OCI-LY3 (cell line): ENCODE data around the gene GRIK2.

ENCODE experiments used
- H2AFZ ChIP-seq: fragments of 200-600, 300-600 bp; shearing (Covaris generic); 2 replicates; pipeline ENCODE4 v1.6.0; 2014; ENCODE audit warnings: antibody characterized with exemption, low read depth, low read length
- H3K27ac ChIP-seq: fragments of 200-600, 300-600 bp; sonication (generic); 2 replicates; pipeline ENCODE4 v1.5.1; 2014; ENCODE audit warnings: mild to moderate bottlenecking, low read length, moderate library complexity, mixed read lengths
- H3K27me3 ChIP-seq: fragments of 200-600, 300-600 bp; sonication (generic); 2 replicates; pipeline ENCODE4 v1.6.1; 2014; ENCODE audit warnings: low read depth, low read length, mixed read lengths
- H3K36me3 ChIP-seq: fragments of 200-600, 300-600 bp; sonication (generic); replicated peaks from 2 replicates; pipeline ENCODE3; 2014; ENCODE audit warnings: low read depth, low read length, mixed read lengths
- H3K4me1 ChIP-seq: fragments of 300-600, 200-600 bp; sonication (generic); 2 replicates; pipeline ENCODE4 v1.6.1; 2014; ENCODE audit warnings: low read length, mixed read lengths
- H3K4me2 ChIP-seq: fragments of 200-600, 300-600 bp; sonication (generic); 2 replicates; pipeline ENCODE4 v1.6.1; 2014; ENCODE audit warnings: low read length, mixed read lengths
- H3K4me3 ChIP-seq: fragments of 300-600, 200-600 bp; sonication (generic); 2 replicates; pipeline ENCODE4 v1.5.1; 2014; ENCODE audit warnings: antibody characterized with exemption, mild to moderate bottlenecking, low read length, moderate library complexity
- H3K79me2 ChIP-seq: fragments of 300-600, 200-600 bp; shearing (Covaris generic); 2 replicates; pipeline ENCODE4 v1.6.1; 2014; ENCODE audit warnings: mild to moderate bottlenecking, low read length, mixed read lengths
- H3K9ac ChIP-seq: fragments of 300-600, 200-600 bp; shearing (Covaris generic); 2 replicates; pipeline ENCODE4 v1.6.0; 2014; ENCODE audit warnings: mild to moderate bottlenecking, low read length, moderate library complexity
- H3K9me3 ChIP-seq: fragments of 200-600, 300-600 bp; shearing (Covaris generic); 2 replicates; pipeline ENCODE4 v1.6.1; 2014; ENCODE audit warnings: low read length, mixed read lengths; ENCODE audit not compliant: insufficient read depth
- H4K20me1 ChIP-seq: fragments of 200-600, 300-600 bp; sonication (generic); 2 replicates; pipeline ENCODE4 v1.6.1; 2016; ENCODE audit warnings: low read length, mixed read lengths; ENCODE audit not compliant: insufficient read depth
- EZH2phosphoT487 ChIP-seq: fragments of 200-600 bp; shearing (Covaris generic); IDR thresholded peaks from 2 replicates; pipeline ENCODE4 v1.6.1; 2018; ENCODE audit warnings: antibody characterized with exemption, mixed run types, low read depth
- TF ChIP-seq, protein P1 (sequence below): fragments of 200-600, 300-600 bp; sonication (generic); IDR thresholded peaks from 2 replicates; pipeline ENCODE4 v1.5.1; 2014; ENCODE audit warnings: antibody characterized with exemption, low read length, low read depth

GRIK2 gene

GRCh38 chr6:101462576-101462975, 69.1 kb downstream of the GRIK2 start:
- H3K9ac ChIP-seq: no peak overlapping the region
- H4K20me1 ChIP-seq: no peaks in the 10 kb centered on the region
- no peaks in the 10 kb centered on the region for H3K36me3 ChIP-seq
- no peak overlapping the region for H3K4me3 ChIP-seq
- H3K27me3 ChIP-seq: no peaks in the 10 kb centered on the region
- H3K27ac ChIP-seq: no peak overlapping the region
- no peaks in the 10 kb centered on the region for H3K4me1 ChIP-seq
- no peak overlapping the region for H2AFZ ChIP-seq
- TF ChIP-seq EZH2phosphoT487: no peak
- TF ChIP-seq, protein P1, sequence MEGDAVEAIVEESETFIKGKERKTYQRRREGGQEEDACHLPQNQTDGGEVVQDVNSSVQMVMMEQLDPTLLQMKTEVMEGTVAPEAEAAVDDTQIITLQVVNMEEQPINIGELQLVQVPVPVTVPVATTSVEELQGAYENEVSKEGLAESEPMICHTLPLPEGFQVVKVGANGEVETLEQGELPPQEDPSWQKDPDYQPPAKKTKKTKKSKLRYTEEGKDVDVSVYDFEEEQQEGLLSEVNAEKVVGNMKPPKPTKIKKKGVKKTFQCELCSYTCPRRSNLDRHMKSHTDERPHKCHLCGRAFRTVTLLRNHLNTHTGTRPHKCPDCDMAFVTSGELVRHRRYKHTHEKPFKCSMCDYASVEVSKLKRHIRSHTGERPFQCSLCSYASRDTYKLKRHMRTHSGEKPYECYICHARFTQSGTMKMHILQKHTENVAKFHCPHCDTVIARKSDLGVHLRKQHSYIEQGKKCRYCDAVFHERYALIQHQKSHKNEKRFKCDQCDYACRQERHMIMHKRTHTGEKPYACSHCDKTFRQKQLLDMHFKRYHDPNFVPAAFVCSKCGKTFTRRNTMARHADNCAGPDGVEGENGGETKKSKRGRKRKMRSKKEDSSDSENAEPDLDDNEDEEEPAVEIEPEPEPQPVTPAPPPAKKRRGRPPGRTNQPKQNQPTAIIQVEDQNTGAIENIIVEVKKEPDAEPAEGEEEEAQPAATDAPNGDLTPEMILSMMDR: no peak
- H3K79me2 ChIP-seq: no peaks in the 10 kb centered on the region
- no peaks in the 10 kb centered on the region for H3K9me3 ChIP-seq
- H3K4me2 ChIP-seq: no peak overlapping the region

DNA sequence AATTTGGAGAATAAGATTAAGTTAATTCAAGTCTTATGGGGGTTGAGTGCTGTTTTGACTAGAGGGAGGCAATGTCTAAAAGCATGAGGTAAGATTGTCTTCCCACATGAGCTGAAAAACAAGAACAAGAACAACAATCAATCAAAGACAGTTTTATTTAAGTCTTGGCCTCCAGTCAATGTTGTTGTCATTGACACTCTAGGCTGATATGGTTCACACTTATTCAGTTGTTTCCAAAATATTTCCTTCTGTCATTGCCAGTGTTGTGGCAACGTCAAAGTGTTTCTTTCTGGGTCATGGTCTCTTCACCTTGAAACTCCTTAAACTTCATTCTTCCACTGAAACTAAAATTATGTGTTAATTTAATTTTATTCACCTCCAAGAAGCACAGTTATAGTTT, 72.4 kb downstream of the GRIK2 start:
- Histone ChIP-seq H3K79me2 (no peaks in the 10 kb centered on the region), H3K27ac (no peak overlapping the region), H3K9ac (no peak overlapping the region), H3K4me2 (no peak overlapping the region), H3K4me1 (no peaks in the 10 kb centered on the region), H3K36me3 (no peaks in the 10 kb centered on the region), H3K27me3 (no peaks in the 10 kb centered on the region), H2AFZ (no peak overlapping the region), H3K9me3 (no peaks in the 10 kb centered on the region), H3K4me3 (no peak overlapping the region), H4K20me1 (no peaks in the 10 kb centered on the region)
- TF ChIP-seq EZH2phosphoT487: no peak
- TF ChIP-seq, protein P1: no peak

DNA sequence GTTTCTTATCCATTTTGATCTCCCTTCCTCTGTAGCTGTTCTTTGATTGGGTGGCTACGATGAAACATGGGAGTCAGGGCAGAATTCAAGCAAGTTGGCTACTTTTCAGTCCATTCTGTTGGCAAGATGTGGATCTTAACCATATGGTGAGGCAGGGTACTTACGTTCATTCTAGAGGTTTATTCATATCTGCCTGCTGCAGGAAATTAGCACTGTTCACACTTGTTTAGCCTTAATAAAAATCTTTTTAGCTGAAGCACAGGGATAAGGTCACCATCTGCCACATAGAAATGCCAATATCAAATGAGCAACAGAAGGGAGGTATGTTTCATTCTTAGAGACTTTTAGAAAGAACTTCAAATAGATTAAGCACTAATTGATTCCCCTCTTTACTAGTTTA, 83.9 kb downstream of the GRIK2 start:
- Histone ChIP-seq H3K4me2 (no peak overlapping the region), H3K4me3 (no peak overlapping the region), H3K79me2 (no peaks in the 10 kb centered on the region), H4K20me1 (no peaks in the 10 kb centered on the region), H3K27ac (no peak overlapping the region), H3K27me3 (no peaks in the 10 kb centered on the region), H3K4me1 (no peaks in the 10 kb centered on the region), H3K9me3 (no peaks in the 10 kb centered on the region), H3K36me3 (no peaks in the 10 kb centered on the region), H3K9ac (no peak overlapping the region), H2AFZ (no peak overlapping the region)
- no peak for TF ChIP-seq EZH2phosphoT487
- TF ChIP-seq, protein P1: no peak

DNA sequence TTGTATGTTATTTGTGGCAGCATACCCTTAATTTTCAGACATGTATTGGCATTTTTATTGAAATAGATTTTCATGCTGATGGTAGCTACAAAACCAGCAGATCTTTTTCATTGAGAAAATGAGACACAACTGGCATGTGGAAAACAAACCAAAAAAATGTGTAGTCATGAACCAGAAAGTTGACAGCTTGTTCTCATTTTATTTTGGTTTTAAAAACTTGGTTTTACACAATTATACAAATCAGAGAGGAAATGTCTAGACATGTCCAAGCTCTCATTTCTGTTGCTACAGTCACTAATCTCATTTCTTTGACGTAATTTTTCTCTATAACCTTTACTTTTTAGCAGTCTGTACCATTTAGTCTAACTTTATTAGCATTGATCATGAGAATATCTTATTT, 85.4 kb downstream of the GRIK2 start:
- Histone ChIP-seq H3K79me2 (no peaks in the 10 kb centered on the region), H3K4me2 (no peak overlapping the region), H3K36me3 (no peaks in the 10 kb centered on the region), H3K9ac (no peak overlapping the region), H3K27ac (no peak overlapping the region), H2AFZ (no peak overlapping the region), H3K27me3 (no peaks in the 10 kb centered on the region), H3K4me3 (no peak overlapping the region), H4K20me1 (no peaks in the 10 kb centered on the region), H3K4me1 (no peaks in the 10 kb centered on the region), H3K9me3 (no peaks in the 10 kb centered on the region)
- TF ChIP-seq EZH2phosphoT487: no peak
- TF ChIP-seq, protein P1: no peak
